Skeletal muscle cell (primary cell): ENCODE data around the gene BGLAP.
A peak's percentile ranks its signal among the peaks of the same experiment; 100 is the strongest.

ENCODE experiments used
- DNase-seq: peaks from one replicate; pipeline ENCODE4 v3.0.0-alpha.2; 2010; ENCODE audit warnings: low read depth
- H3K4me3 ChIP-seq: 2 replicates; pipeline ENCODE4 v1.5.1; 2011; ENCODE audit warnings: low read depth, mild to moderate bottlenecking, control low read depth, low read length, moderate library complexity

BGLAP gene

GRCh38 chr1:156225677-156226014 is 16.3 kb upstream of the BGLAP start:
- H3K4me3 ChIP-seq: no peak overlapping the region
- DNase-seq: no peak

- H3K4me3 ChIP-seq: no peak overlapping the region
- no peak for DNase-seq
These were observed 15.9 kb upstream of the BGLAP start for GRCh38 chr1:156226116-156226538.

GRCh38 chr1:156226782-156227181 is 15.2 kb upstream of the BGLAP start:
- no peak for DNase-seq
- no peak overlapping the region for H3K4me3 ChIP-seq

- DNase-seq: no peak
- H3K4me3 ChIP-seq: no peak overlapping the region
These were observed 13.5 kb upstream of the BGLAP start for GRCh38 chr1:156228501-156228900.

- no peak overlapping the region for H3K4me3 ChIP-seq
- no peak for DNase-seq
These were observed 12.0 kb upstream of the BGLAP start for GRCh38 chr1:156229809-156230472.

GRCh38 chr1:156230473-156230837 is 11.5 kb upstream of the BGLAP start:
- no peak overlapping the region for H3K4me3 ChIP-seq
- DNase-seq: no peak

- DNase-seq: no peak
- H3K4me3 ChIP-seq: no peak overlapping the region
These were observed 9.6 kb upstream of the BGLAP start for GRCh38 chr1:156232201-156232894.

GRCh38 chr1:156233426-156234127 is 8.4 kb upstream of the BGLAP start:
- no peak for DNase-seq

GRCh38 chr1:156236164-156236563 is 5.8 kb upstream of the BGLAP start:
- no peak for DNase-seq
- no peak overlapping the region for H3K4me3 ChIP-seq

More at GRCh38 chr1:156233426-156234127, 8.4 kb upstream of the BGLAP start:
- H3K4me3 ChIP-seq: no peak overlapping the region

- H3K4me3 ChIP-seq: no peak overlapping the region
- DNase-seq: no peak
These were observed 3.7 kb upstream of the BGLAP start for GRCh38 chr1:156238248-156238647.

GRCh38 chr1:156241311-156241811 is 623 bp upstream of the BGLAP start:
- H3K4me3 ChIP-seq: no peak overlapping the region
- DNase-seq: no peak

GRCh38 chr1:156242738-156243137 is 754 bp downstream of the BGLAP start:
- no peak overlapping the region for H3K4me3 ChIP-seq

GRCh38 chr1:156244126-156244525 is 2.1 kb downstream of the BGLAP start:
- H3K4me3 ChIP-seq: no peak overlapping the region

More at GRCh38 chr1:156242738-156243137, 754 bp downstream of the BGLAP start:
- no peak for DNase-seq

GRCh38 chr1:156244712-156245111 is 2.7 kb downstream of the BGLAP start:
- H3K4me3 ChIP-seq: no peak overlapping the region
- DNase-seq: no peak

More at GRCh38 chr1:156244126-156244525, 2.1 kb downstream of the BGLAP start:
- no peak for DNase-seq

GRCh38 chr1:156245451-156246232 is 3.7 kb downstream of the BGLAP start:
- peak overlapping the region; percentile 36 for H3K4me3 ChIP-seq
- DNase-seq: no peak

GRCh38 chr1:156246241-156246780 is 4.3 kb downstream of the BGLAP start:
- DNase-seq: no peak
- H3K4me3 ChIP-seq: no peak overlapping the region

GRCh38 chr1:156246781-156247459 is 4.9 kb downstream of the BGLAP start:
- DNase-seq: no peak

GRCh38 chr1:156247460-156248322 is 5.7 kb downstream of the BGLAP start, which contains the start of gene PAQR6:
PAQR6 (minus strand) TSS chr1:156248056; CDS start chr1:156246731, 1,325 bp downstream.
- H3K4me3 ChIP-seq: no peak within 1 kb of the TSS
- DNase-seq: no peak

More at GRCh38 chr1:156246781-156247459, 4.9 kb downstream of the BGLAP start:
- no peak overlapping the region for H3K4me3 ChIP-seq
